ENCODE measurements around the gene MCF2L. TPM values are rescaled to one million over a fixed set of nuclear protein-coding genes. Genes with fewer than 3 reads are reported as not detected.

Gene MCF2L
- polyA plus RNA-seq, 2 of the 4 experiments (the other 2 are of a cell fraction), result 0.36 to 0.92 TPM

DNA sequence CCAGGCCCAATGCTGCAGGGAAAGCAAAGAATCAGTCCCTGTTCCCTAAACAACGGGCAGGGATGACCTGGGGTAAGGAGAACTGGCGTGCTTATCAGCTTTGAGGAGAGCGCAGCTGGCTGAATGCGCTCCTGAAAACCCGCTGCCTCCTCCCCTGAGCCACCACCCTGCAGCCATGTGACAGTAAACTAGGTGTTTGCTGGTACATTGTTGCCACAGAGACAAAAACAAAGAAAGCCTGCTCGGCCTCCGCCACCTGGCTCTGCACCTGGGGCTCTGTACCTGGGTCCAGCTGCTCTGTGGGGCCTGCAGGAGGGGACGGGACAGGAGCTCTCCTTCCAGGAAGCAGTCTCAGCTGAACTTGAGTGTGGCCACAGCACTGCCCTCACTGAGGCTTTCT, 21.8 kb downstream of the MCF2L start (continued):
- TF ChIP-seq, protein P1, sequence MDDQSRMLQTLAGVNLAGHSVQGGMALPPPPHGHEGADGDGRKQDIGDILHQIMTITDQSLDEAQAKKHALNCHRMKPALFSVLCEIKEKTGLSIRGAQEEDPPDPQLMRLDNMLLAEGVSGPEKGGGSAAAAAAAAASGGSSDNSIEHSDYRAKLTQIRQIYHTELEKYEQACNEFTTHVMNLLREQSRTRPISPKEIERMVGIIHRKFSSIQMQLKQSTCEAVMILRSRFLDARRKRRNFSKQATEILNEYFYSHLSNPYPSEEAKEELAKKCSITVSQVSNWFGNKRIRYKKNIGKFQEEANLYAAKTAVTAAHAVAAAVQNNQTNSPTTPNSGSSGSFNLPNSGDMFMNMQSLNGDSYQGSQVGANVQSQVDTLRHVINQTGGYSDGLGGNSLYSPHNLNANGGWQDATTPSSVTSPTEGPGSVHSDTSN (IDR thresholded peaks at IDR 0.05), result no peak
- TF ChIP-seq EHF (CRISPR knock-in tag; IDR thresholded peaks at IDR 0.05), result no peak

DNA sequence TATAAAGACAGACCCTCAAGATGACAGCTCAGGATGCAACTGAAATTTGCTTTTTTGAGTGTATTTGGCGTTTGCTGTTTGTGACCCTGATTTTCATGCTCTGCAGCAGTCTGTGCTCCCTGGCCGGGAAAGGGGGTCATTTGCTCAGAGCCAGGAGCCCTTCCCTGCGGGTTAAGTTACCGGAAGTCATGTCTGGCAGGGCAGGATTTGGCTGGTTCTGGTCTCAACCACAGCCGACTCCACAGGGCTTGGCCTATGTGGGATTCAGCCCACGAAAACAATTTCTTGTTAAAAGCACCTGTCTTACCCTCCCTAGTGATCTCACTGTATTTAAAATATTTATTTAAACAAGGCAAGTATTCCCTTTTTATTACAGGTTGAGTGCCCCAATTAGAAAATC, 22.6 kb downstream of the MCF2L start:
- Histone ChIP-seq H3K4me1 (no peaks in the 10 kb centered on the region), H3K9me3 (no peaks in the 10 kb centered on the region), H3K4me2 (no peak overlapping the region), H3K27ac (no peak overlapping the region), H3K4me3 (no peak overlapping the region)
- 47% methylated on average over 6 of the region's 6 CpGs for WGBS (ENCODE audit: missing lambda C conversion rate)
- DNase-seq (ENCODE audit: low read depth in 1 of 2, low spot score in 1 of 2) (no peak), FAIRE-seq (no peak), ATAC-seq (no peak)
- TF ChIP-seq RAD21 (conservative IDR thresholded peaks at IDR 0.05 in 1 of 2, IDR thresholded peaks at IDR 0.05 in 1 of 2) (no peak), CBX2 (IDR thresholded peaks at IDR 0.05; ENCODE audit: borderline replicate concordance, low read depth) (no peak), RNF2 (IDR thresholded peaks at IDR 0.05; ENCODE audit: borderline replicate concordance, low read depth) (no peak), EP300 (IDR thresholded peaks at IDR 0.05) (no peak), CHD2 (IDR thresholded peaks at IDR 0.05; ENCODE audit: low read length, partially characterized antibody) (no peak), ZFP36 (IDR thresholded peaks at IDR 0.05; ENCODE audit: borderline replicate concordance, partially characterized antibody) (no peak)
- TF ChIP-seq, protein P2, sequence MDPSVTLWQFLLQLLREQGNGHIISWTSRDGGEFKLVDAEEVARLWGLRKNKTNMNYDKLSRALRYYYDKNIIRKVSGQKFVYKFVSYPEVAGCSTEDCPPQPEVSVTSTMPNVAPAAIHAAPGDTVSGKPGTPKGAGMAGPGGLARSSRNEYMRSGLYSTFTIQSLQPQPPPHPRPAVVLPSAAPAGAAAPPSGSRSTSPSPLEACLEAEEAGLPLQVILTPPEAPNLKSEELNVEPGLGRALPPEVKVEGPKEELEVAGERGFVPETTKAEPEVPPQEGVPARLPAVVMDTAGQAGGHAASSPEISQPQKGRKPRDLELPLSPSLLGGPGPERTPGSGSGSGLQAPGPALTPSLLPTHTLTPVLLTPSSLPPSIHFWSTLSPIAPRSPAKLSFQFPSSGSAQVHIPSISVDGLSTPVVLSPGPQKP (IDR thresholded peaks at IDR 0.05; ENCODE audit: low read depth, low read length), result no peak
- ChIA-PET CTCF (interaction anchor here (0.8 kb wide), 1 partner anchor 44 kb away, joined by 3 read pairs; no protein-coding TSS in a partner anchor), POLR2A (no interaction called here)

DNA sequence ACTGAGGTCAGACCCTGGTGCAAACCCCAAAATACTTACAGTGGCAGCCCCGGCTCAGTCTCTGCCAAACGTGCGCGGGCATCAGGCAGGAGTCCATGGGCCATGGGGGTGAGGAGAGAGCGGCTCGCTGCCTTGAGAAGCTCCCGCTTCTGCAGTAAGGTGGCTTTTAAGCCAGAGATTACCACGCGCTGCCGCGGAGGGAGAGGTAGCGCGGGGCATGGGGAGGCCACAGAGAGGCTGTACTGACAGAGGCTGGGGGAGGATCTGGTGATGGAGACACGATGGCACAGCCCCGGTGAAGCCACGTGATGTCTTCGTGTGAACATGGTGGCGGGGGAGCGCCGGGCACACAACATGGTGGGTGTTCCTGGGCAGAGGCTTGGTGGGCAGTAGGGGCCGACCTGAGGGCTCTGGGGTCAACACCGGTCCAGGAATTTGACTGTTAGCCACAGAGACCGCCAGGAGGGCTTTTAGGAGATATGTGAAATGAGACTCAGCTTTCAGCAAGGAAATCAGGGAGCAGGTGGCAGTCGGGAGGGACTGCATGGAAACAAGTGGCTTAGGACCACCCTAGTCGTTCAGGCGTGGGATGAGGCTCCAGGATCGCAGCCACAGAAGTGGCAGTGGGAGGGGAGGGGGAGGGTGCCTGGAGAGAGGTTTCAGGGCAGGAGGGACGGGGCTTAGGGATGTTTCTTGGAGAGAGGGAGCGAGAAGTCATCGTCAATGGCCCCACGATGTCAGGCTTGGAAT, 24.1 kb downstream of the MCF2L start:
- POLR2A ChIA-PET, result no interaction called here
- Histone ChIP-seq H3K4me2 (no peak overlapping the region), H3K4me3 (no peak overlapping the region), H3K9me3 (no peaks in the 10 kb centered on the region), H3K27ac (no peak overlapping the region), H3K4me1 (no peaks in the 10 kb centered on the region)
- DNase-seq (ENCODE audit: low read depth in 1 of 2, low spot score in 1 of 2) (no peak), FAIRE-seq (no peak), ATAC-seq (no peak)
- 77% methylated on average over 28 of the region's 31 CpGs for WGBS (ENCODE audit: missing lambda C conversion rate)
- CTCF ChIA-PET, result interaction anchor here (1.2 kb wide), 1 partner anchor 50 kb away, joined by 3 read pairs; no protein-coding TSS in a partner anchor
- TF ChIP-seq POLR2AphosphoS2 (conservative IDR thresholded peaks at IDR 0.05; ENCODE audit: low read length) (no peak), JUN (IDR thresholded peaks at IDR 0.05) (no peak), MAZ (IDR thresholded peaks at IDR 0.05; ENCODE audit: borderline replicate concordance, low read depth, low read length) (no peak), RFX5 (IDR thresholded peaks at IDR 0.05) (no peak), NPAS2 (CRISPR knock-in tag; IDR thresholded peaks at IDR 0.05; ENCODE audit: borderline replicate concordance) (no peak), FOSB (CRISPR knock-in tag; IDR thresholded peaks at IDR 0.05) (no peak), KDM5A (IDR thresholded peaks at IDR 0.05) (no peak), HOXB13 (CRISPR knock-in tag; IDR thresholded peaks at IDR 0.05; ENCODE audit: low read depth) (no peak), HDAC2 (IDR thresholded peaks at IDR 0.05) (no peak), ZNF302 (CRISPR knock-in tag; IDR thresholded peaks at IDR 0.05) (no peak), TFCP2L1 (CRISPR knock-in tag; IDR thresholded peaks at IDR 0.05) (no peak), BHLHE40 (IDR thresholded peaks at IDR 0.05; ENCODE audit: low read depth, low read length) (no peak), SREBF2 (IDR thresholded peaks at IDR 0.05) (no peak)
- TF ChIP-seq, protein P3, sequence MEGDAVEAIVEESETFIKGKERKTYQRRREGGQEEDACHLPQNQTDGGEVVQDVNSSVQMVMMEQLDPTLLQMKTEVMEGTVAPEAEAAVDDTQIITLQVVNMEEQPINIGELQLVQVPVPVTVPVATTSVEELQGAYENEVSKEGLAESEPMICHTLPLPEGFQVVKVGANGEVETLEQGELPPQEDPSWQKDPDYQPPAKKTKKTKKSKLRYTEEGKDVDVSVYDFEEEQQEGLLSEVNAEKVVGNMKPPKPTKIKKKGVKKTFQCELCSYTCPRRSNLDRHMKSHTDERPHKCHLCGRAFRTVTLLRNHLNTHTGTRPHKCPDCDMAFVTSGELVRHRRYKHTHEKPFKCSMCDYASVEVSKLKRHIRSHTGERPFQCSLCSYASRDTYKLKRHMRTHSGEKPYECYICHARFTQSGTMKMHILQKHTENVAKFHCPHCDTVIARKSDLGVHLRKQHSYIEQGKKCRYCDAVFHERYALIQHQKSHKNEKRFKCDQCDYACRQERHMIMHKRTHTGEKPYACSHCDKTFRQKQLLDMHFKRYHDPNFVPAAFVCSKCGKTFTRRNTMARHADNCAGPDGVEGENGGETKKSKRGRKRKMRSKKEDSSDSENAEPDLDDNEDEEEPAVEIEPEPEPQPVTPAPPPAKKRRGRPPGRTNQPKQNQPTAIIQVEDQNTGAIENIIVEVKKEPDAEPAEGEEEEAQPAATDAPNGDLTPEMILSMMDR (IDR thresholded peaks at IDR 0.05), result no peak
- TF ChIP-seq, protein P4, sequence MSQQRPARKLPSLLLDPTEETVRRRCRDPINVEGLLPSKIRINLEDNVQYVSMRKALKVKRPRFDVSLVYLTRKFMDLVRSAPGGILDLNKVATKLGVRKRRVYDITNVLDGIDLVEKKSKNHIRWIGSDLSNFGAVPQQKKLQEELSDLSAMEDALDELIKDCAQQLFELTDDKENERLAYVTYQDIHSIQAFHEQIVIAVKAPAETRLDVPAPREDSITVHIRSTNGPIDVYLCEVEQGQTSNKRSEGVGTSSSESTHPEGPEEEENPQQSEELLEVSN (IDR thresholded peaks at IDR 0.05; ENCODE audit: borderline replicate concordance, low read depth), result no peak
- TF ChIP-seq, protein P5, sequence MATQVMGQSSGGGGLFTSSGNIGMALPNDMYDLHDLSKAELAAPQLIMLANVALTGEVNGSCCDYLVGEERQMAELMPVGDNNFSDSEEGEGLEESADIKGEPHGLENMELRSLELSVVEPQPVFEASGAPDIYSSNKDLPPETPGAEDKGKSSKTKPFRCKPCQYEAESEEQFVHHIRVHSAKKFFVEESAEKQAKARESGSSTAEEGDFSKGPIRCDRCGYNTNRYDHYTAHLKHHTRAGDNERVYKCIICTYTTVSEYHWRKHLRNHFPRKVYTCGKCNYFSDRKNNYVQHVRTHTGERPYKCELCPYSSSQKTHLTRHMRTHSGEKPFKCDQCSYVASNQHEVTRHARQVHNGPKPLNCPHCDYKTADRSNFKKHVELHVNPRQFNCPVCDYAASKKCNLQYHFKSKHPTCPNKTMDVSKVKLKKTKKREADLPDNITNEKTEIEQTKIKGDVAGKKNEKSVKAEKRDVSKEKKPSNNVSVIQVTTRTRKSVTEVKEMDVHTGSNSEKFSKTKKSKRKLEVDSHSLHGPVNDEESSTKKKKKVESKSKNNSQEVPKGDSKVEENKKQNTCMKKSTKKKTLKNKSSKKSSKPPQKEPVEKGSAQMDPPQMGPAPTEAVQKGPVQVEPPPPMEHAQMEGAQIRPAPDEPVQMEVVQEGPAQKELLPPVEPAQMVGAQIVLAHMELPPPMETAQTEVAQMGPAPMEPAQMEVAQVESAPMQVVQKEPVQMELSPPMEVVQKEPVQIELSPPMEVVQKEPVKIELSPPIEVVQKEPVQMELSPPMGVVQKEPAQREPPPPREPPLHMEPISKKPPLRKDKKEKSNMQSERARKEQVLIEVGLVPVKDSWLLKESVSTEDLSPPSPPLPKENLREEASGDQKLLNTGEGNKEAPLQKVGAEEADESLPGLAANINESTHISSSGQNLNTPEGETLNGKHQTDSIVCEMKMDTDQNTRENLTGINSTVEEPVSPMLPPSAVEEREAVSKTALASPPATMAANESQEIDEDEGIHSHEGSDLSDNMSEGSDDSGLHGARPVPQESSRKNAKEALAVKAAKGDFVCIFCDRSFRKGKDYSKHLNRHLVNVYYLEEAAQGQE (IDR thresholded peaks at IDR 0.05), result no peak
- TF ChIP-seq, protein P1 (IDR thresholded peaks at IDR 0.05), result no peak

Measured in A549 (cell line).